ENCODE data around the gene PUS10. TPM values are rescaled to one million over a fixed set of nuclear protein-coding genes. Genes with fewer than 3 reads are reported as not detected.

Gene PUS10
- total and polyA plus RNA-seq, 2 experiments from 2014 or later: 2.2 to 2.5 TPM

GRCh38 chr2:61015976-61016375, 2.1 kb downstream of the PUS10 start:
- Histone ChIP-seq H3K4me2 (peak overlapping the region; percentile 85), H4K20me1 (replicated peaks; ENCODE audit: insufficient read depth) (no peaks in the 10 kb centered on the region), H3K79me2 (replicated peaks; ENCODE audit: insufficient read depth) (peaks cover 28% of the 10 kb centered on the region), H2AFZ (0 out of 2 replicates have a peak overlapping the region, but pooled peaks have one; percentile 49), H3K9me2 (ENCODE audit: insufficient read depth) (no peaks in the 10 kb centered on the region), H3K27me3 (ENCODE audit: insufficient read depth) (no peaks in the 10 kb centered on the region), H3K4me3 (peak overlapping the region; percentile 57), H3K27ac (ENCODE audit: low read depth) (peak overlapping the region; percentile 98; the same call in 1 of the 2 replicates), H3K36me3 (ENCODE audit: insufficient read depth) (no peaks in the 10 kb centered on the region), H3F3A (replicated peaks; ENCODE audit: low read depth) (no peaks in the 10 kb centered on the region), H3K4me1 (ENCODE audit: insufficient read depth) (peaks cover 14% of the 10 kb centered on the region)
- peak overlapping the region; percentile 98 for H3K4me3 Mint-ChIP-seq
- peaks cover 3% of the 10 kb centered on the region; the same call in 2 of the 3 replicates for H3K36me3 Mint-ChIP-seq (ENCODE audit: low read depth)
- H3K27me3 Mint-ChIP-seq (ENCODE audit: insufficient read depth, low read depth, poor library complexity): peaks cover 4% of the 10 kb centered on the region
- H3K9me3 Mint-ChIP-seq: no peaks in the 10 kb centered on the region
- ATAC-seq (no peak), DNase-seq (ENCODE audit: low spot score) (no peak)
- H3K4me1 Mint-ChIP-seq: peaks cover 14% of the 10 kb centered on the region
- no peak overlapping the region for H3K27ac Mint-ChIP-seq
- TF ChIP-seq REST (IDR thresholded peaks at IDR 0.05; ENCODE audit: unreplicated experiment): no peak
- TF ChIP-seq STAT1 (IDR thresholded peaks at IDR 0.05; ENCODE audit: unreplicated experiment): no peak
- TF ChIP-seq POLR2AphosphoS5 (IDR thresholded peaks at IDR 0.05; ENCODE audit: low read depth): no peak
- TF ChIP-seq EZH2phosphoT487 (IDR thresholded peaks at IDR 0.05; ENCODE audit: unreplicated experiment): no peak
- TF ChIP-seq EZH2 (IDR thresholded peaks at IDR 0.05; ENCODE audit: low read depth, unreplicated experiment): no peak
- TF ChIP-seq ZNF114 (CRISPR knock-in tag; IDR thresholded peaks at IDR 0.05): no peak

GRCh38 chr2:61014763-61015162, 3.3 kb downstream of the PUS10 start:
- H3K27ac ChIP-seq (ENCODE audit: low read depth): no peak overlapping the region
- peaks cover 14% of the 10 kb centered on the region for H3K4me1 ChIP-seq (ENCODE audit: insufficient read depth)
- H3K4me2 ChIP-seq: no peak overlapping the region
- H3K4me3 ChIP-seq: no peak overlapping the region
- H3K79me2 ChIP-seq (replicated peaks; ENCODE audit: insufficient read depth): peaks cover 16% of the 10 kb centered on the region
- no peak for DNase-seq (ENCODE audit: low spot score)
- H3K4me3 Mint-ChIP-seq: no peak overlapping the region
- H3K27ac Mint-ChIP-seq: no peak overlapping the region
- no peaks in the 10 kb centered on the region for H3K9me3 Mint-ChIP-seq
- no peak for ATAC-seq
- H2AFZ ChIP-seq: no peak overlapping the region
- no peaks in the 10 kb centered on the region for H3K36me3 ChIP-seq (ENCODE audit: insufficient read depth)
- no peaks in the 10 kb centered on the region for H3K9me2 ChIP-seq (ENCODE audit: insufficient read depth)
- H3K27me3 ChIP-seq (ENCODE audit: insufficient read depth): no peaks in the 10 kb centered on the region
- H3F3A ChIP-seq (replicated peaks; ENCODE audit: low read depth): no peaks in the 10 kb centered on the region
- H3K36me3 Mint-ChIP-seq (ENCODE audit: low read depth): no peaks in the 10 kb centered on the region
- no peaks in the 10 kb centered on the region for H4K20me1 ChIP-seq (replicated peaks; ENCODE audit: insufficient read depth)
- peaks cover 12% of the 10 kb centered on the region for H3K4me1 Mint-ChIP-seq
- peaks cover 4% of the 10 kb centered on the region for H3K27me3 Mint-ChIP-seq (ENCODE audit: insufficient read depth, low read depth, poor library complexity)
- no peak for TF ChIP-seq EZH2 (IDR thresholded peaks at IDR 0.05; ENCODE audit: low read depth, unreplicated experiment)
- no peak for TF ChIP-seq JUNB (IDR thresholded peaks at IDR 0.05; ENCODE audit: unreplicated experiment)
- TF ChIP-seq NANOG (IDR thresholded peaks at IDR 0.05; ENCODE audit: borderline replicate concordance): no peak
- no peak for TF ChIP-seq ZNF114 (CRISPR knock-in tag; IDR thresholded peaks at IDR 0.05)
- no peak for TF ChIP-seq ZNF462 (CRISPR knock-in tag; IDR thresholded peaks at IDR 0.05)
- no peak for TF ChIP-seq POLR2AphosphoS5 (IDR thresholded peaks at IDR 0.05; ENCODE audit: low read depth)
- TF ChIP-seq CREB1 (CRISPR knock-in tag; IDR thresholded peaks at IDR 0.05; ENCODE audit: low read depth): no peak
- no peak for TF ChIP-seq EZH2phosphoT487 (IDR thresholded peaks at IDR 0.05; ENCODE audit: unreplicated experiment)
- TF ChIP-seq ETS1 (IDR thresholded peaks at IDR 0.05): no peak
